ENCODE measurements around the gene RPL31.

Gene RPL31

GRCh38 chr2:100997509-100998234, 4.4 kb upstream of the RPL31 start:
- no peak for TF ChIP-seq CTCF (IDR thresholded peaks at IDR 0.05; ENCODE audit: extremely low read depth, insufficient read depth, missing control alignments)
- DNase-seq (ENCODE audit: low spot score), result no peak
- in situ Hi-C loops (cut with MboI; ENCODE audit: low pct_unique_long_range_greater_than_20kb, low sequenced_read_pairs, unreplicated experiment), result no loop called here

GRCh38 chr2:100998235-100998573, 3.9 kb upstream of the RPL31 start:
- in situ Hi-C loops (cut with MboI; ENCODE audit: low pct_unique_long_range_greater_than_20kb, low sequenced_read_pairs, unreplicated experiment), result no loop called here
- TF ChIP-seq CTCF (IDR thresholded peaks at IDR 0.05; ENCODE audit: extremely low read depth, insufficient read depth, missing control alignments), result no peak
- DNase-seq (ENCODE audit: low spot score), result no peak

GRCh38 chr2:100999995-101000394, 2.1 kb upstream of the RPL31 start:
- no peak for DNase-seq (ENCODE audit: low spot score)
- TF ChIP-seq CTCF (IDR thresholded peaks at IDR 0.05; ENCODE audit: extremely low read depth, insufficient read depth, missing control alignments), result no peak
- in situ Hi-C loops (cut with MboI; ENCODE audit: low pct_unique_long_range_greater_than_20kb, low sequenced_read_pairs, unreplicated experiment), result no loop called here

- DNase-seq (ENCODE audit: low spot score), result no peak
- TF ChIP-seq CTCF (IDR thresholded peaks at IDR 0.05; ENCODE audit: extremely low read depth, insufficient read depth, missing control alignments), result no peak
These were observed 631 bp downstream of the RPL31 start for GRCh38 chr2:101002562-101003277.

GRCh38 chr2:101003278-101003775, 1.2 kb downstream of the RPL31 start:
- DNase-seq (ENCODE audit: low spot score), result no peak
- no peak for TF ChIP-seq CTCF (IDR thresholded peaks at IDR 0.05; ENCODE audit: extremely low read depth, insufficient read depth, missing control alignments)
- in situ Hi-C loops (cut with MboI; ENCODE audit: low pct_unique_long_range_greater_than_20kb, low sequenced_read_pairs, unreplicated experiment), result no loop called here

More at GRCh38 chr2:101002562-101003277, 631 bp downstream of the RPL31 start:
- in situ Hi-C loops (cut with MboI; ENCODE audit: low pct_unique_long_range_greater_than_20kb, low sequenced_read_pairs, unreplicated experiment), result no loop called here

- DNase-seq (ENCODE audit: low spot score), result no peak
- in situ Hi-C loops (cut with MboI; ENCODE audit: low pct_unique_long_range_greater_than_20kb, low sequenced_read_pairs, unreplicated experiment), result no loop called here
- no peak for TF ChIP-seq CTCF (IDR thresholded peaks at IDR 0.05; ENCODE audit: extremely low read depth, insufficient read depth, missing control alignments)
These were observed 2.7 kb downstream of the RPL31 start for GRCh38 chr2:101004620-101005325.

Measured in GM13977 (cell line).